Panc1 (cell line): ENCODE measurements around the gene SFT2D2. TPM values are rescaled to one million over a fixed set of nuclear protein-coding genes. Genes with fewer than 3 reads are reported as not detected.

ENCODE experiments used
- ATAC-seq: fragments of 200-7000 bp; cut with Tn5 transposase; 2 replicates; pipeline ENCODE4 v1.9.1; 2020; ENCODE audit warnings: mild to moderate bottlenecking, moderate library complexity
- BruUV-seq: library from RNA; stranded (reverse); fragments of 400-500 nt; replicated peaks from 2 replicates; lab custom pipeline; 2021; lab: Mats Ljungman, UMichigan
- CTCF ChIA-PET: fragments of 300-600 bp; sonication (Branson Sonifier 250); formaldehyde crosslinking; loops from one replicate; lab custom pipeline; 2022; ENCODE audit warnings: antibody characterized with exemption; lab: Charles Lee
- POLR2A ChIA-PET: fragments of 300-600 bp; sonication (Branson Sonifier 250); formaldehyde crosslinking; loops from one replicate; lab custom pipeline; 2022; ENCODE audit warnings: antibody characterized with exemption; lab: Charles Lee
- DNase-seq: peaks from one replicate; pipeline ENCODE4 v3.0.0-alpha.2; 2010; ENCODE audit warnings: low read depth, low spot score
- H3K27ac ChIP-seq: 2 replicates; pipeline ENCODE4 v1.5.1; 2011; ENCODE audit warnings: mild to moderate bottlenecking, low read length, inconsistent platforms
- H3K27me3 ChIP-seq: fragments of 200-500 bp; sonication (Bioruptor generic); 2 replicates; pipeline ENCODE4 v1.6.0; 2014; ENCODE audit warnings: low read length, inconsistent platforms; ENCODE audit not compliant: control insufficient read depth, insufficient read depth
- H3K36me3 ChIP-seq: fragments of 200-500 bp; sonication (Bioruptor generic); 2 replicates; pipeline ENCODE4 v1.5.1; 2014; ENCODE audit warnings: inconsistent platforms, mild to moderate bottlenecking, low read length, moderate library complexity; ENCODE audit not compliant: control insufficient read depth, insufficient read depth
- H3K4me1 ChIP-seq: 2 replicates; pipeline ENCODE4 v1.5.1; 2011; ENCODE audit warnings: inconsistent platforms, mild to moderate bottlenecking, low read length, moderate library complexity; ENCODE audit not compliant: control insufficient read depth, insufficient read depth
- H3K4me3 ChIP-seq, 2 experiments: 2 replicates each; pipeline ENCODE4 v1.5.1; 2011 to 2012; ENCODE audit warnings: low read depth in 2 of 2, low read length in 2 of 2, mild to moderate bottlenecking in 2 of 2, inconsistent platforms in 1 of 2, moderate library complexity in 1 of 2
- H3K9me3 ChIP-seq: fragments of 200-500 bp; sonication (Bioruptor generic); 2 replicates; pipeline ENCODE4 v1.5.1; 2014; ENCODE audit warnings: low read depth, mild to moderate bottlenecking, inconsistent platforms, low read length, moderate library complexity; ENCODE audit not compliant: control insufficient read depth, insufficient read depth
- POLR2AphosphoS5 ChIP-seq: IDR thresholded peaks from 2 replicates; pipeline ENCODE4 v1.6.1; 2012; ENCODE audit warnings: mild to moderate bottlenecking, low read depth, low read length, moderate library complexity
- SIN3A ChIP-seq: IDR thresholded peaks from 2 replicates; pipeline ENCODE4 v1.6.1; 2012; ENCODE audit warnings: low read depth, mild to moderate bottlenecking, low read length, moderate library complexity, borderline replicate concordance; ENCODE audit not compliant: insufficient read depth
- TCF7L2 ChIP-seq: IDR thresholded peaks from 2 replicates; pipeline ENCODE4 v1.6.1; 2011; ENCODE audit warnings: mild to moderate bottlenecking, low read depth, low read length, inconsistent platforms
- in situ Hi-C: cut with HindIII; loops from 2 replicates; pipeline ENCODE4 v1.10.0; 2016; ENCODE audit warnings: low sequenced_read_pairs, low pct_unique_long_range_greater_than_20kb
- intact Hi-C: fragments of 100-400 bp; cut with micrococcal nuclease; formaldehyde crosslinking; loops from one replicate; pipeline ENCODE4 v1.10.0; 2022; ENCODE audit not compliant: unreplicated experiment
- total RNA-seq: library from RNA; stranded (reverse); gene quantifications from one replicate; pipeline ENCODE4 v1.2.1, GENCODE V29; 2021; ENCODE audit not compliant: unreplicated experiment
- TF ChIP-seq, protein P1 (sequence below), 2 experiments: IDR thresholded peaks; 2 replicates each; pipeline ENCODE4 v1.6.1; 2011 to 2012; ENCODE audit warnings: low read depth in 2 of 2, control low read depth in 1 of 2, low read length in 1 of 2, mild to moderate bottlenecking in 1 of 2, moderate library complexity in 1 of 2; ENCODE audit not compliant: insufficient read depth in 1 of 2
- TF ChIP-seq, protein P2 (sequence below): fragments of 450-650 bp; IDR thresholded peaks from 2 replicates; pipeline ENCODE4 v1.5.1; 2017; ENCODE audit warnings: mild to moderate bottlenecking

The SFT2D2 gene
- total RNA-seq, 1 experiment from 2014 or later = 68.1 TPM

DNA sequence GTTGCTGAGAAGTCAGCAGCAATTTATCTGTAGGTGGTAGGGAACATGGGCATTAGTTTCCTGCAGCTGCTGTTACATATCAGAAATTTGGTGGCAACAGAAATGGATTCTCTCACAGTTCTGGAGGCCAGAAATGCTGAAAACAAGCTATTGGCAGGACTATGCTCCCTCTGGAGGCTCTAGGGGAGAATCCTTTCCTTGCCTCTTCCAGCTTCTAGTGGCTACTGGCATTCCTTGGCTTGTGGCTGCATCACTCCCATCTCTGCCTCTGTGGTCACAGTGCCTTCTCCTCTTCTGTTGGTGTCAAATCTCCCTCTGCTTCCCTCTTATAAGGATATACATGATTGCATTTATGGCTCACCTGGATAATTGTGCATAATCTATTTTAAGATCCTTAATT is 2.5 kb upstream of the SFT2D2 start:
- intact Hi-C loops (no loop called here), in situ Hi-C loops (no loop called here)
- Histone ChIP-seq H3K4me1 (peaks cover 19% of the 10 kb centered on the region), H3K4me3 (no peak overlapping the region), H3K27ac (no peak overlapping the region), H3K36me3 (peaks cover 4% of the 10 kb centered on the region; the same call in 1 of the 2 replicates), H3K9me3 (peaks cover 4% of the 10 kb centered on the region; the same call in 1 of the 2 replicates), H3K27me3 (no peaks in the 10 kb centered on the region)
- CTCF ChIA-PET = no interaction called here
- ATAC-seq = no peak
- DNase-seq = no peak
- no TSS peak for BruUV-seq
- POLR2A ChIA-PET = no interaction called here
- TF ChIP-seq TCF7L2 (no peak), SIN3A (no peak), POLR2AphosphoS5 (no peak)
- TF ChIP-seq, protein P1, sequence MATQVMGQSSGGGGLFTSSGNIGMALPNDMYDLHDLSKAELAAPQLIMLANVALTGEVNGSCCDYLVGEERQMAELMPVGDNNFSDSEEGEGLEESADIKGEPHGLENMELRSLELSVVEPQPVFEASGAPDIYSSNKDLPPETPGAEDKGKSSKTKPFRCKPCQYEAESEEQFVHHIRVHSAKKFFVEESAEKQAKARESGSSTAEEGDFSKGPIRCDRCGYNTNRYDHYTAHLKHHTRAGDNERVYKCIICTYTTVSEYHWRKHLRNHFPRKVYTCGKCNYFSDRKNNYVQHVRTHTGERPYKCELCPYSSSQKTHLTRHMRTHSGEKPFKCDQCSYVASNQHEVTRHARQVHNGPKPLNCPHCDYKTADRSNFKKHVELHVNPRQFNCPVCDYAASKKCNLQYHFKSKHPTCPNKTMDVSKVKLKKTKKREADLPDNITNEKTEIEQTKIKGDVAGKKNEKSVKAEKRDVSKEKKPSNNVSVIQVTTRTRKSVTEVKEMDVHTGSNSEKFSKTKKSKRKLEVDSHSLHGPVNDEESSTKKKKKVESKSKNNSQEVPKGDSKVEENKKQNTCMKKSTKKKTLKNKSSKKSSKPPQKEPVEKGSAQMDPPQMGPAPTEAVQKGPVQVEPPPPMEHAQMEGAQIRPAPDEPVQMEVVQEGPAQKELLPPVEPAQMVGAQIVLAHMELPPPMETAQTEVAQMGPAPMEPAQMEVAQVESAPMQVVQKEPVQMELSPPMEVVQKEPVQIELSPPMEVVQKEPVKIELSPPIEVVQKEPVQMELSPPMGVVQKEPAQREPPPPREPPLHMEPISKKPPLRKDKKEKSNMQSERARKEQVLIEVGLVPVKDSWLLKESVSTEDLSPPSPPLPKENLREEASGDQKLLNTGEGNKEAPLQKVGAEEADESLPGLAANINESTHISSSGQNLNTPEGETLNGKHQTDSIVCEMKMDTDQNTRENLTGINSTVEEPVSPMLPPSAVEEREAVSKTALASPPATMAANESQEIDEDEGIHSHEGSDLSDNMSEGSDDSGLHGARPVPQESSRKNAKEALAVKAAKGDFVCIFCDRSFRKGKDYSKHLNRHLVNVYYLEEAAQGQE (IDR thresholded peaks at IDR 0.05; ENCODE audit: insufficient read depth in 1 of 2, low read depth in 2 of 2, low read length in 1 of 2) = no peak
- TF ChIP-seq, protein P2, sequence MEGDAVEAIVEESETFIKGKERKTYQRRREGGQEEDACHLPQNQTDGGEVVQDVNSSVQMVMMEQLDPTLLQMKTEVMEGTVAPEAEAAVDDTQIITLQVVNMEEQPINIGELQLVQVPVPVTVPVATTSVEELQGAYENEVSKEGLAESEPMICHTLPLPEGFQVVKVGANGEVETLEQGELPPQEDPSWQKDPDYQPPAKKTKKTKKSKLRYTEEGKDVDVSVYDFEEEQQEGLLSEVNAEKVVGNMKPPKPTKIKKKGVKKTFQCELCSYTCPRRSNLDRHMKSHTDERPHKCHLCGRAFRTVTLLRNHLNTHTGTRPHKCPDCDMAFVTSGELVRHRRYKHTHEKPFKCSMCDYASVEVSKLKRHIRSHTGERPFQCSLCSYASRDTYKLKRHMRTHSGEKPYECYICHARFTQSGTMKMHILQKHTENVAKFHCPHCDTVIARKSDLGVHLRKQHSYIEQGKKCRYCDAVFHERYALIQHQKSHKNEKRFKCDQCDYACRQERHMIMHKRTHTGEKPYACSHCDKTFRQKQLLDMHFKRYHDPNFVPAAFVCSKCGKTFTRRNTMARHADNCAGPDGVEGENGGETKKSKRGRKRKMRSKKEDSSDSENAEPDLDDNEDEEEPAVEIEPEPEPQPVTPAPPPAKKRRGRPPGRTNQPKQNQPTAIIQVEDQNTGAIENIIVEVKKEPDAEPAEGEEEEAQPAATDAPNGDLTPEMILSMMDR = no peak; the same call in 1 of the 2 replicates

DNA sequence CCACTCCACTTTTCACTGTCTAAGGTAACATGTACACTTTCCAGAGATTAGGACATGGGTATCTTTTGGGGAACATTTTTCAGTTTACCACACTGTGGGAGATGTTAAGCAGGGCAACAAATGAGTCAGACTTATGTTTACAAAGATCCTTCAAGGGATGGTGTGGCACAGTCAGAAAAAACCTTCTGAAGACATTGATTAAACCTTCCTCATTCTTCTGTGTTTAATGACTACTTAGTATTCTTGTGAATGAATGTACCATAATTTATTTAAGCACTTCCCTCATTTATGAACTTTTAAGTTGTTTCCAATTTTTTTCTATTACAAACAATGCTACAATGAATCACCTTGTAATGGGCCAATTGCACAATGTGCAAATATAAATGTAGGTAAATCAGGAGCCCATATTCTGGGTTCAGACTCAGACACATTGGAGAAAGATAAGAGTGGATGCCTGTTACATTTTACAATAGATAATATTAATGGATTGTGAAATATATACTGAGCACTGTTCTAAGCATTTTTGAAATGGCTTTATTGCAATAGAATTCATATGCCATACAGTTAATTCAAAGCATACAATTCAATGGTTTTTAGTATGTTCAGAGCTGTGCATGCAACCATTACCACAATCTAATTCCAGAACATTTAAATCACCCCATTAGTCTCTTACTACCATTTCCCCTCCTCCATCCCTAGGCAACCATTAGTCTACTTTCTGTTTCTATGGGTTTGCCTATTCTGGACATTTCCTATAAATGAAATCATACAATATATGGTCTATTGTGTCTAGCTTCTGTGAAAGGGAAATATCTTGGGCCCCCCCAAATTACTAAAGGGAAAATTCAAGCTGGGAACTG is 1.9 kb upstream of the SFT2D2 start:
- BruUV-seq = no TSS peak
- intact Hi-C loops (no loop called here), in situ Hi-C loops (no loop called here)
- ATAC-seq (no peak), DNase-seq (no peak)
- Histone ChIP-seq H3K9me3 (peaks cover 4% of the 10 kb centered on the region; the same call in 1 of the 2 replicates), H3K4me3 (no peak overlapping the region), H3K4me1 (peaks cover 24% of the 10 kb centered on the region), H3K27me3 (no peaks in the 10 kb centered on the region), H3K27ac (no peak overlapping the region), H3K36me3 (peaks cover 4% of the 10 kb centered on the region; the same call in 1 of the 2 replicates)
- ChIA-PET CTCF (no interaction called here), POLR2A (no interaction called here)
- TF ChIP-seq POLR2AphosphoS5 (no peak), TCF7L2 (no peak), SIN3A (no peak)
- TF ChIP-seq, protein P2 = no peak
- TF ChIP-seq, protein P1 (IDR thresholded peaks at IDR 0.05; ENCODE audit: insufficient read depth in 1 of 2, low read depth in 2 of 2, low read length in 1 of 2) = no peak
